ENCODE data around the gene HES5.

DNA sequence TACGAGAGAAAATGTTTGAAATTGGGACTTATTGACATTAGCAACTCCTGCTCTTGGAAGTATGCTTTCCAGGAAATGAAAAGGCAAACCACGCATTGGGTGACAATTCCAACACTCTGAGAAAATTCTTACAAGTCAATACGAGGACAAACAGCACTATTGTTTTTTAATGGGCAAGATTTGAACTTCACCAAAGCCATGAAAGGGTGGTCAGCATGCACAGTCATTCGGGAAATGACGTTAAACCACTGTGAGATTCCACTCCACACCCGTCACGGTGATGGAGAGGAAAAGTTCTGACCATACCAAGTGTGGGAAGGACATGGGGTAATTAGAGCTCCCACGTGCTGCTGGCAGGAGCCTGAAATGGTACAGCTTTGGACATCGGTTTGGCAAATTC is 44.3 kb upstream of the HES5 start:
- TF ChIP-seq ARNT2 (CRISPR knock-in tag; IDR thresholded peaks at IDR 0.05; ENCODE audit: low read depth), result no peak
- peak; percentile 97 for TF ChIP-seq BCL6 (CRISPR knock-in tag; IDR thresholded peaks at IDR 0.05)
- TF ChIP-seq, protein P1, sequence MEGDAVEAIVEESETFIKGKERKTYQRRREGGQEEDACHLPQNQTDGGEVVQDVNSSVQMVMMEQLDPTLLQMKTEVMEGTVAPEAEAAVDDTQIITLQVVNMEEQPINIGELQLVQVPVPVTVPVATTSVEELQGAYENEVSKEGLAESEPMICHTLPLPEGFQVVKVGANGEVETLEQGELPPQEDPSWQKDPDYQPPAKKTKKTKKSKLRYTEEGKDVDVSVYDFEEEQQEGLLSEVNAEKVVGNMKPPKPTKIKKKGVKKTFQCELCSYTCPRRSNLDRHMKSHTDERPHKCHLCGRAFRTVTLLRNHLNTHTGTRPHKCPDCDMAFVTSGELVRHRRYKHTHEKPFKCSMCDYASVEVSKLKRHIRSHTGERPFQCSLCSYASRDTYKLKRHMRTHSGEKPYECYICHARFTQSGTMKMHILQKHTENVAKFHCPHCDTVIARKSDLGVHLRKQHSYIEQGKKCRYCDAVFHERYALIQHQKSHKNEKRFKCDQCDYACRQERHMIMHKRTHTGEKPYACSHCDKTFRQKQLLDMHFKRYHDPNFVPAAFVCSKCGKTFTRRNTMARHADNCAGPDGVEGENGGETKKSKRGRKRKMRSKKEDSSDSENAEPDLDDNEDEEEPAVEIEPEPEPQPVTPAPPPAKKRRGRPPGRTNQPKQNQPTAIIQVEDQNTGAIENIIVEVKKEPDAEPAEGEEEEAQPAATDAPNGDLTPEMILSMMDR (CRISPR knock-in tag; IDR thresholded peaks at IDR 0.05), result no peak
- no peak for TF ChIP-seq U2AF1 (optimal IDR thresholded peaks at IDR 0.05; ENCODE audit: low read depth, low read length)
- TF ChIP-seq, protein P2, sequence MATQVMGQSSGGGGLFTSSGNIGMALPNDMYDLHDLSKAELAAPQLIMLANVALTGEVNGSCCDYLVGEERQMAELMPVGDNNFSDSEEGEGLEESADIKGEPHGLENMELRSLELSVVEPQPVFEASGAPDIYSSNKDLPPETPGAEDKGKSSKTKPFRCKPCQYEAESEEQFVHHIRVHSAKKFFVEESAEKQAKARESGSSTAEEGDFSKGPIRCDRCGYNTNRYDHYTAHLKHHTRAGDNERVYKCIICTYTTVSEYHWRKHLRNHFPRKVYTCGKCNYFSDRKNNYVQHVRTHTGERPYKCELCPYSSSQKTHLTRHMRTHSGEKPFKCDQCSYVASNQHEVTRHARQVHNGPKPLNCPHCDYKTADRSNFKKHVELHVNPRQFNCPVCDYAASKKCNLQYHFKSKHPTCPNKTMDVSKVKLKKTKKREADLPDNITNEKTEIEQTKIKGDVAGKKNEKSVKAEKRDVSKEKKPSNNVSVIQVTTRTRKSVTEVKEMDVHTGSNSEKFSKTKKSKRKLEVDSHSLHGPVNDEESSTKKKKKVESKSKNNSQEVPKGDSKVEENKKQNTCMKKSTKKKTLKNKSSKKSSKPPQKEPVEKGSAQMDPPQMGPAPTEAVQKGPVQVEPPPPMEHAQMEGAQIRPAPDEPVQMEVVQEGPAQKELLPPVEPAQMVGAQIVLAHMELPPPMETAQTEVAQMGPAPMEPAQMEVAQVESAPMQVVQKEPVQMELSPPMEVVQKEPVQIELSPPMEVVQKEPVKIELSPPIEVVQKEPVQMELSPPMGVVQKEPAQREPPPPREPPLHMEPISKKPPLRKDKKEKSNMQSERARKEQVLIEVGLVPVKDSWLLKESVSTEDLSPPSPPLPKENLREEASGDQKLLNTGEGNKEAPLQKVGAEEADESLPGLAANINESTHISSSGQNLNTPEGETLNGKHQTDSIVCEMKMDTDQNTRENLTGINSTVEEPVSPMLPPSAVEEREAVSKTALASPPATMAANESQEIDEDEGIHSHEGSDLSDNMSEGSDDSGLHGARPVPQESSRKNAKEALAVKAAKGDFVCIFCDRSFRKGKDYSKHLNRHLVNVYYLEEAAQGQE (IDR thresholded peaks at IDR 0.05; ENCODE audit: borderline replicate concordance in 1 of 2, low read depth in 1 of 2, low read length in 2 of 2), result no peak
- TF ChIP-seq SIX1 (CRISPR knock-in tag; IDR thresholded peaks at IDR 0.05; ENCODE audit: borderline replicate concordance), result no peak
- TF ChIP-seq ASH2L (IDR thresholded peaks at IDR 0.05; ENCODE audit: insufficient read length, low read depth, low read length), result no peak
- no peak for TF ChIP-seq MAFF (IDR thresholded peaks at IDR 0.05; ENCODE audit: low read depth, low read length)
- no peak for TF ChIP-seq ZNF264 (CRISPR knock-in tag; IDR thresholded peaks at IDR 0.05)
- no peak for TF ChIP-seq SP140L (CRISPR knock-in tag; IDR thresholded peaks at IDR 0.05; ENCODE audit: borderline replicate concordance)
- no peak for TF ChIP-seq ZNF3 (CRISPR knock-in tag; IDR thresholded peaks at IDR 0.05)
- TF ChIP-seq SOX6 (IDR thresholded peaks at IDR 0.05), result no peak
- TF ChIP-seq SOX6 (CRISPR knock-in tag; IDR thresholded peaks at IDR 0.05), result no peak
- TF ChIP-seq KLF9 (CRISPR knock-in tag; IDR thresholded peaks at IDR 0.05; ENCODE audit: low read depth), result no peak
- TF ChIP-seq ZNF12 (CRISPR knock-in tag; IDR thresholded peaks at IDR 0.05), result no peak

Measured in HepG2 (cell line).